ENCODE results near the gene KCNJ5. TPM values are rescaled to one million over a fixed set of nuclear protein-coding genes. Genes with fewer than 3 reads are reported as not detected.

Gene KCNJ5
- total and polyA plus RNA-seq, 10 of the 15 experiments (the other 5 are each of a cell fraction or from before 2014, with no cell fraction given), result 0.03 TPM; not detected in 8

DNA sequence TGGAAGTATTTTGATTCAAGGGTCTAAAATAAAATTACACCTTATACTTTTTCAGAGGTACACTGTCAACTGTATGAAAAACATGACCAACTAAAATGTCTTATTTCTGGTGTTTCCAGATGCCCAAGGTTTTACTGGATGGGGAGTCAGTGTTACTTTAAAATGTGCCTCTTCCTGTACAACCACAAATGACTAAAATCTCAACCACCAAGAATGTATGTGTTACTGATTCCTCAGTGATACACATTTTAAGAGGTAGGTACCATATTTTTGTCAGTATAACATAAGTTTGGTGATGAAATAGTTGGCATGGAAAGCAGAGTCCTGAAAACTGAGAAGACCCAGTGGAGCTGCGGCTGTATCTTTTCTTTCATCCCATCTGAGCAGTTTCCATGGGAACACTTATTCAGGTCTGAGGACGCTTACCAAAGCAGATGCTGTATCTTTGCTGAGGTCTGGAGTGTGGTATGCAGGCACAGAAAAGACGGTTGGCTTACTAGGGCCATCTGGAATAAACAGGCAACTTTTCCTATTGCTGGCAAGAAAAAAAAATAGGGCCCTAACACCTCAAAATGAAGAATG is 72.7 kb downstream of the KCNJ5 start:
- POLR2A ChIA-PET, result interaction anchor here (0.6 kb wide), 1 partner anchor 144 kb away, joined by 5 read pairs; no protein-coding TSS in a partner anchor
- Histone ChIP-seq H3K27me3 (replicated peaks in 1 of 2; ENCODE audit: control insufficient read depth in 2 of 2, insufficient read depth in 2 of 2, low read length in 1 of 2) (0 out of 4 replicates have a peak, but pooled peaks cover 0 to 6% of the 10 kb centered on the region in 2 experiments), H2AFZ (ENCODE audit: control insufficient read depth, low read depth, low read length) (no peak overlapping the region), H3K4me3 (no peak overlapping the region), H4K20me1 (ENCODE audit: control insufficient read depth, insufficient read depth) (no peaks in the 10 kb centered on the region), H3K4me1 (ENCODE audit: control insufficient read depth, insufficient read depth, low read length) (peaks cover 15% of the 10 kb centered on the region), H3K9ac (ENCODE audit: control insufficient read depth, insufficient read depth, low read length) (no peak overlapping the region), H3K4me2 (ENCODE audit: control insufficient read depth, insufficient read depth) (no peak overlapping the region), H3K36me3 (ENCODE audit: control insufficient read depth in 2 of 2, insufficient read depth in 2 of 2, low read length in 1 of 2) (no peaks in the 10 kb centered on the region; a peak in 1 of 4 replicates), H3K9me3 (replicated peaks; ENCODE audit: control insufficient read depth, insufficient read depth, low read length) (no peaks in the 10 kb centered on the region), H3K27ac (ENCODE audit: control insufficient read depth, insufficient read depth) (no peak overlapping the region), H3K79me2 (ENCODE audit: control insufficient read depth, insufficient read depth, low read length) (no peaks in the 10 kb centered on the region)
- DNase-seq (ENCODE audit: low read depth, low spot score) (no peak), FAIRE-seq (no peak), ATAC-seq (0 out of 3 replicates have a peak, but pooled peaks have one; percentile 26)
- SMC1A ChIA-PET (ENCODE audit: uncharacterized antibody, unreplicated experiment), result no interaction called here
- no TSS peak for BruUV-seq (replicated peaks)
- intact Hi-C loops (cut with micrococcal nuclease; ENCODE audit: unreplicated experiment) (no loop called here), in situ Hi-C loops (cut with MboI) (no loop called here)
- WGBS (ENCODE audit: insufficient coverage, insufficient replicate concordance, low lambda C conversion rate, missing lambda C conversion rate), result 48% methylated on average over 3 of the region's 3 CpGs
- TF ChIP-seq TAF1 (IDR thresholded peaks at IDR 0.05; ENCODE audit: borderline replicate concordance, low read depth, low read length) (no peak), PML (IDR thresholded peaks at IDR 0.05; ENCODE audit: low read length) (no peak), CBX5 (IDR thresholded peaks at IDR 0.05; ENCODE audit: low read depth) (no peak), SUPT20H (IDR thresholded peaks at IDR 0.05; ENCODE audit: borderline replicate concordance, control insufficient read depth, low read depth, low read length) (no peak), MAX (IDR thresholded peaks at IDR 0.05; ENCODE audit: low read depth, low read length) (no peak), STAT1 (conservative IDR thresholded peaks at IDR 0.05) (no peak), POLR2AphosphoS2 (IDR thresholded peaks at IDR 0.05; ENCODE audit: low read depth, low read length) (no peak), MXI1 (IDR thresholded peaks at IDR 0.05; ENCODE audit: low read depth, low read length) (no peak), ZNF384 (IDR thresholded peaks at IDR 0.05; ENCODE audit: borderline replicate concordance, low read depth, low read length) (no peak), KDM1A (IDR thresholded peaks at IDR 0.05; ENCODE audit: borderline replicate concordance) (no peak), RAD51 (IDR thresholded peaks at IDR 0.05) (no peak), NBN (IDR thresholded peaks at IDR 0.05) (no peak)
- TF ChIP-seq, protein P1, sequence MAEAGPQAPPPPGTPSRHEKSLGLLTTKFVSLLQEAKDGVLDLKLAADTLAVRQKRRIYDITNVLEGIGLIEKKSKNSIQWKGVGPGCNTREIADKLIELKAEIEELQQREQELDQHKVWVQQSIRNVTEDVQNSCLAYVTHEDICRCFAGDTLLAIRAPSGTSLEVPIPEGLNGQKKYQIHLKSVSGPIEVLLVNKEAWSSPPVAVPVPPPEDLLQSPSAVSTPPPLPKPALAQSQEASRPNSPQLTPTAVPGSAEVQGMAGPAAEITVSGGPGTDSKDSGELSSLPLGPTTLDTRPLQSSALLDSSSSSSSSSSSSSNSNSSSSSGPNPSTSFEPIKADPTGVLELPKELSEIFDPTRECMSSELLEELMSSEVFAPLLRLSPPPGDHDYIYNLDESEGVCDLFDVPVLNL (IDR thresholded peaks at IDR 0.05; ENCODE audit: low read depth, low read length), result no peak
- TF ChIP-seq, protein P2, sequence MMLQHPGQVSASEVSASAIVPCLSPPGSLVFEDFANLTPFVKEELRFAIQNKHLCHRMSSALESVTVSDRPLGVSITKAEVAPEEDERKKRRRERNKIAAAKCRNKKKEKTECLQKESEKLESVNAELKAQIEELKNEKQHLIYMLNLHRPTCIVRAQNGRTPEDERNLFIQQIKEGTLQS (IDR thresholded peaks at IDR 0.05; ENCODE audit: borderline replicate concordance, extremely low read depth, low read depth, low read length), result no peak
- RAD21 ChIA-PET (ENCODE audit: unreplicated experiment), result interaction anchor here (0.6 to 1.7 kb wide), 3 partner anchors 15 to 717 kb away, joined by 3 to 7 read pairs (median 3); no protein-coding TSS in a partner anchor
- CTCF ChIA-PET, result interaction anchor here (2.2 to 20.8 kb wide), 2 partner anchors 16 to 76 kb away, joined by 6 to 480 read pairs; partner anchors contain the start of gene KCNJ5
